Activated naive CD8-positive, alpha-beta T cell treated with anti-CD3 and anti-CD28 coated beads for 36 hours (primary cell): Measurements from ENCODE around the gene UBE2Z. TPM values are rescaled to one million over a fixed set of nuclear protein-coding genes. Genes with fewer than 3 reads are reported as not detected.

Source experiments
- DNase-seq: peaks from one replicate; pipeline ENCODE4 v3.0.0; 2021
- H3K27ac Mint-ChIP-seq: one replicate; pipeline ENCODE4 v1.8.0; 2022; ENCODE audit warnings: mild to moderate bottlenecking, moderate library complexity, mixed read lengths
- H3K27me3 Mint-ChIP-seq: one replicate; pipeline ENCODE4 v1.8.0; 2022; ENCODE audit warnings: mild to moderate bottlenecking, mixed read lengths
- H3K36me3 Mint-ChIP-seq: one replicate; pipeline ENCODE4 v1.8.0; 2021; ENCODE audit warnings: mild to moderate bottlenecking, mixed read lengths
- H3K4me1 Mint-ChIP-seq: one replicate; pipeline ENCODE4 v1.8.0; 2021; ENCODE audit warnings: mixed read lengths
- H3K4me3 Mint-ChIP-seq: one replicate; pipeline ENCODE4 v1.8.0; 2022; ENCODE audit warnings: mild to moderate bottlenecking, moderate library complexity, mixed read lengths
- H3K9me3 Mint-ChIP-seq: one replicate; pipeline ENCODE4 v1.8.0; 2022; ENCODE audit warnings: mixed read lengths
- total RNA-seq, 2 experiments: library from RNA; stranded (reverse); gene quantifications; one replicate each; pipeline ENCODE4 v1.2.3, GENCODE V29; 2021

Gene UBE2Z
- total RNA-seq, 2 experiments from 2014 or later: 80.4 to 81.2 TPM

DNA sequence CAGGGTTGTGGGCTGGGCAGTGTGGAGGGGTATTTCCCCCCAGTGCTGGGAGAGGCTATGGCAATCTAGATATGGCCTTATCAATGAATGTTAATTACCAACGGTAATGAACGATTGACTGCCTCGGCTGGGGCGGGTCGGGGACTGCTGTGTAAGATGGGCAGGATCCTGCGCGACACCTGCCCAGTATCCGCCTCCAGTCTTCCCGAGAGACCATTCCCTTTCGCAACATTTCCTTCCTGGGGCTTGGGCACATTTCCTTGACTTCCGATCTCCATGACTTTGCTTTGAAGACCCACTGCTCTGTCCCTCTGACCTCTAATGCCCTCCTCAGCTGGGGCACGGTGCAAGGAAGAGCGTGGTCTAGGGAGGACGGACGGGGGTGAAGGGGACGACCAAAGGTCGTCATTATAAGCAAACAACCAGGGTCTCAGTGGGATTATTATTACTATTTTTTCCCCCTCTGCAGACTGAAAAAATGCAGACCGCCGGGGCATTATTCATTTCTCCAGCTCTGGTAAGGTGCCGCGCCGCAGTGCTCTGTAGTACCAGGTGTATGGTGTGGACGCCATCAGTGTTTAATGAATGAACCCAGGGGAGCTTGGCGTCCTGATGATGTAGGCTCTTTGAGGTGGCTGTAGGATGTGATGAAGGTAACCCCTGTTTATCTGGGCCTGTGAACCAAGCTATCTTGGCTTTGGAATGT is 15.1 kb upstream of the UBE2Z start:
- Mint-ChIP-seq H3K4me1 (peaks cover 25% of the 10 kb centered on the region), H3K9me3 (no peaks in the 10 kb centered on the region), H3K4me3 (peak overlapping the region; percentile 98), H3K36me3 (peaks cover 33% of the 10 kb centered on the region), H3K27me3 (no peaks in the 10 kb centered on the region), H3K27ac (peak overlapping the region; percentile 94)
- no peak for DNase-seq

GRCh38 chr17:48893646-48894508 is 14.3 kb upstream of the UBE2Z start:
- peaks cover 25% of the 10 kb centered on the region for H3K4me1 Mint-ChIP-seq
- no peak for DNase-seq
- peaks cover 39% of the 10 kb centered on the region for H3K36me3 Mint-ChIP-seq
- no peaks in the 10 kb centered on the region for H3K27me3 Mint-ChIP-seq
- H3K27ac Mint-ChIP-seq: peak overlapping the region; percentile 94
- H3K9me3 Mint-ChIP-seq: no peaks in the 10 kb centered on the region
- H3K4me3 Mint-ChIP-seq: peak overlapping the region; percentile 98

DNA sequence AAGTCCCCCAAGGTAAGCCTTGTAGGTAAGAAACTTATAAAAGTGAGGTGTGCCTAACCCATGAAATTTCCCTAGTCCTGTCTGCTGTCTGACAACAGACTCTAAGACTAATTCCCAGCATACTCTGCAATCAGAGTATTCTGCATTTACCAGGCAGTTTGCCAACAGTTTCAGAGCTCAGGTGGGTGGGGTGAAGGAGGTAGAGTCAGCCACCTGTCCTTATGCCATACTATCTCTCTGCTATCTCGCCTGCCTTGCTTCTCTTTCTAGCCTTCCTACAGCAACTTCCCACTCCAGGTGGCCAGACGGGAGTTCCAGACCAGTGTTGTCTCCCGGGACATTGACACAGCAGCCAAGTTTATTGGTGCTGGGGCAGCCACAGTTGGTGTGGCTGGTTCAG is 13.3 kb upstream of the UBE2Z start:
- Mint-ChIP-seq H3K36me3 (peaks cover 39% of the 10 kb centered on the region), H3K4me3 (peak overlapping the region; percentile 18), H3K27ac (no peak overlapping the region), H3K9me3 (no peaks in the 10 kb centered on the region), H3K4me1 (peaks cover 25% of the 10 kb centered on the region), H3K27me3 (no peaks in the 10 kb centered on the region)
- DNase-seq: no peak

GRCh38 chr17:48901241-48901640 is 7.0 kb upstream of the UBE2Z start:
- Mint-ChIP-seq H3K36me3 (peaks cover 20% of the 10 kb centered on the region), H3K4me1 (peaks cover 4% of the 10 kb centered on the region), H3K4me3 (no peak overlapping the region), H3K27me3 (no peaks in the 10 kb centered on the region), H3K9me3 (no peaks in the 10 kb centered on the region), H3K27ac (no peak overlapping the region)
- no peak for DNase-seq

GRCh38 chr17:48903401-48903800 is 4.8 kb upstream of the UBE2Z start:
- Mint-ChIP-seq H3K36me3 (peaks cover 3% of the 10 kb centered on the region), H3K4me1 (peaks cover 9% of the 10 kb centered on the region), H3K27me3 (no peaks in the 10 kb centered on the region), H3K9me3 (no peaks in the 10 kb centered on the region), H3K4me3 (no peak overlapping the region), H3K27ac (no peak overlapping the region)
- DNase-seq: no peak

- Mint-ChIP-seq H3K27me3 (no peaks in the 10 kb centered on the region), H3K36me3 (peaks cover 4% of the 10 kb centered on the region), H3K27ac (no peak overlapping the region), H3K4me3 (no peak overlapping the region), H3K9me3 (no peaks in the 10 kb centered on the region), H3K4me1 (peaks cover 11% of the 10 kb centered on the region)
- DNase-seq: no peak
Observed at GRCh38 chr17:48904428-48904827, 3.8 kb upstream of the UBE2Z start.

DNA sequence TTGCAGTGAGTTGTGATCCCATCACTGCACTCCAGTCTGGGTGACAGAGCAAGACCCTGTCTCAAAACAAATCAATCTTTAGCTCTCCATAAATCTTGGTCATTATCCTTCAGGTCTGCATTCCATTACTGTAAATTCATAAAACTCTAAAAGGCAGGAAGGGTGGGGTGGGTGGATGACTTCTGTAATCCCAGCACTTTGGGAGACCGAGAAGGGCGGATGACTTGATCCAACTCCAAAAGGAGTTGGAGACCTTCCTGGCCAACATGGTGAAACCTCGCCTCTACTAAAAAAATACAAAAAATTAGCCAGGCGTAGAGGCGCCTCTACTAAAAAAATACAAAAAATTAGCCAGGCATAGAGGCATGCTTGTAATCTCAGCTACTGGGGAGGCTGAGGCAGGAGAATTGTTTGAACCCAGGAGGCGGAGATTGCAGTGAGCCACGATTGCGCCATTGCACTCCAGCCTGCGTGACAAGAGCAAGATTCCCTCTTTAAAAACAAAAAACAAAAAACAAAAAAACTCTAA is 2.2 kb upstream of the UBE2Z start:
- Mint-ChIP-seq H3K27me3 (no peaks in the 10 kb centered on the region), H3K4me3 (peak overlapping the region; percentile 14)

DNA sequence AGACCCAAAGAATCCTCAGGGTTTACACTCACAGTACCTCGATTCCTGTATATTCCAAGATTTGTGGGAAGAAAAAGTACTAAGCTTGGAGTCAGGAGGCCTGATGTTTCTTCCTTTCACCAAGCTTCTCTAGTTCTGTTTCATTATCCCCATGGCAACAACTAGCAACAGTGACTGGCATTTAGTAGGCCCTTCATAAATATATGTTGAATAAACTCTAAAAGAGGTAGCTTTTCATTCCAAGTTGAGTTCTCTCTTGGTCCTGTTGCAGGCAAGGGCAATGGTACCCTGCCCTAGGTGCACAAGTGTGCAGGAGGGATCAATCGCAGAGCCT is 527 bp upstream of the UBE2Z start:
- Mint-ChIP-seq H3K36me3 (peaks cover 27% of the 10 kb centered on the region), H3K9me3 (no peaks in the 10 kb centered on the region), H3K4me3 (peak overlapping the region; percentile 89), H3K27me3 (no peaks in the 10 kb centered on the region), H3K27ac (peak overlapping the region; percentile 94), H3K4me1 (peaks cover 42% of the 10 kb centered on the region)
- DNase-seq: no peak

More for the DNA sequence above, 2.2 kb upstream of the UBE2Z start:
- Mint-ChIP-seq H3K27ac (no peak overlapping the region), H3K36me3 (peaks cover 16% of the 10 kb centered on the region), H3K4me1 (peaks cover 27% of the 10 kb centered on the region), H3K9me3 (no peaks in the 10 kb centered on the region)
- DNase-seq: no peak

DNA sequence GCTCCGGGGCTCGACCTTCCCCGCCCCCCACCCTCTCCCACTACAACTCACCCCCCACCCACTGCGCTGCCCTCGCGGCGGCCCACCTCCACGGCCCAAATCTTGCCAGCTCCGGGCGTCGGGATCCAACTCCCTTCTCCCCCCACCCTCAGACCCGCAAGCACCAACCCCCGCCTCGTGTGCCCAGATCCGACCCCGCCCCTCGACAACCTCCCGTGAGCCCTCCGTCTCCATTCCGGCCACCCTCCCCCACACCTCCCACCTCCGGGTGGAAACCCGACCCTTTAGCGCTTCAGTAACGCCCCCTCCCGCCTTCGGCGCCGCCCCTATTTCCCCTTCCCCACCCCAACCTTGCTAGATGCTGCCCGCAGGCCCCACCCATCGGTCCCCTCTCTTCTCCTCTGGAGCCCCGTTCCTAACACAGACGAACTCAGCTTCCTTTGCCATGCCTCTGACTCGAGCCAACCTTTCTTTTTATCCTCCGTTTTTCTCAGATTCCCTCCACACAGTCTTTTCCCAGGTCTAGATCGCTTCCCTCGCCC is 717 bp downstream of the UBE2Z start:
- H3K27me3 Mint-ChIP-seq: no peaks in the 10 kb centered on the region
- peak overlapping the region; percentile 95 for H3K27ac Mint-ChIP-seq
- peak overlapping the region; percentile 94 for H3K4me3 Mint-ChIP-seq
- H3K9me3 Mint-ChIP-seq: no peaks in the 10 kb centered on the region
- H3K4me1 Mint-ChIP-seq: peaks cover 55% of the 10 kb centered on the region
- peak; percentile 91 for DNase-seq
- peaks cover 39% of the 10 kb centered on the region for H3K36me3 Mint-ChIP-seq

DNA sequence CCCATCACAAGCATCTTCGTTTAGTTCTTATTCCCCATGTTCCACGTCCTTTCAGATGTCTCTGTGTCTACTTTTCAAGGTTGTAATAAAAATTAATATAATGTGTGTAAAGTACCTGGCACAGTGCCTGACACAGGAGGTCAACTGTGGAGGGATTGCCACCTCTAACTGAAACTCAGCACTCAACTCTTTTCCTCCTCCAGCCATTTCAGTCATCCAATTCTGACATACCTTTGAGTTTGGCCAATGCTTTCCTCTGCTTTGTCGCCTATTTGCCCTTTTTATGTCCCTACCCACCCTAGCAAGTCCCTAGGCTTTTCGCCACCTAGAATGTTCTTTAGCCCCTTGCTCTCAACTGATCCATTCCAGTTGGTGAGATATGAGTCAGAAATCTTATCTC is 1.6 kb downstream of the UBE2Z start:
- H3K27ac Mint-ChIP-seq: peak overlapping the region; percentile 95
- no peaks in the 10 kb centered on the region for H3K27me3 Mint-ChIP-seq
- no peak for DNase-seq
- peaks cover 59% of the 10 kb centered on the region for H3K4me1 Mint-ChIP-seq
- H3K4me3 Mint-ChIP-seq: peak overlapping the region; percentile 94
- peaks cover 47% of the 10 kb centered on the region for H3K36me3 Mint-ChIP-seq
- H3K9me3 Mint-ChIP-seq: no peaks in the 10 kb centered on the region

GRCh38 chr17:48910370-48910769 is 2.2 kb downstream of the UBE2Z start:
- no peaks in the 10 kb centered on the region for H3K9me3 Mint-ChIP-seq
- H3K36me3 Mint-ChIP-seq: peaks cover 48% of the 10 kb centered on the region
- peak overlapping the region; percentile 95 for H3K27ac Mint-ChIP-seq
- H3K4me1 Mint-ChIP-seq: peaks cover 64% of the 10 kb centered on the region
- H3K27me3 Mint-ChIP-seq: no peaks in the 10 kb centered on the region
- DNase-seq: no peak
- peak overlapping the region; percentile 94 for H3K4me3 Mint-ChIP-seq

- H3K4me1 Mint-ChIP-seq: peaks cover 69% of the 10 kb centered on the region
- H3K9me3 Mint-ChIP-seq: no peaks in the 10 kb centered on the region
- DNase-seq: no peak
- no peaks in the 10 kb centered on the region for H3K27me3 Mint-ChIP-seq
- H3K4me3 Mint-ChIP-seq: no peak overlapping the region
- H3K27ac Mint-ChIP-seq: peak overlapping the region; percentile 95
- H3K36me3 Mint-ChIP-seq: peaks cover 60% of the 10 kb centered on the region
Observed at GRCh38 chr17:48912476-48912875, 4.3 kb downstream of the UBE2Z start.

DNA sequence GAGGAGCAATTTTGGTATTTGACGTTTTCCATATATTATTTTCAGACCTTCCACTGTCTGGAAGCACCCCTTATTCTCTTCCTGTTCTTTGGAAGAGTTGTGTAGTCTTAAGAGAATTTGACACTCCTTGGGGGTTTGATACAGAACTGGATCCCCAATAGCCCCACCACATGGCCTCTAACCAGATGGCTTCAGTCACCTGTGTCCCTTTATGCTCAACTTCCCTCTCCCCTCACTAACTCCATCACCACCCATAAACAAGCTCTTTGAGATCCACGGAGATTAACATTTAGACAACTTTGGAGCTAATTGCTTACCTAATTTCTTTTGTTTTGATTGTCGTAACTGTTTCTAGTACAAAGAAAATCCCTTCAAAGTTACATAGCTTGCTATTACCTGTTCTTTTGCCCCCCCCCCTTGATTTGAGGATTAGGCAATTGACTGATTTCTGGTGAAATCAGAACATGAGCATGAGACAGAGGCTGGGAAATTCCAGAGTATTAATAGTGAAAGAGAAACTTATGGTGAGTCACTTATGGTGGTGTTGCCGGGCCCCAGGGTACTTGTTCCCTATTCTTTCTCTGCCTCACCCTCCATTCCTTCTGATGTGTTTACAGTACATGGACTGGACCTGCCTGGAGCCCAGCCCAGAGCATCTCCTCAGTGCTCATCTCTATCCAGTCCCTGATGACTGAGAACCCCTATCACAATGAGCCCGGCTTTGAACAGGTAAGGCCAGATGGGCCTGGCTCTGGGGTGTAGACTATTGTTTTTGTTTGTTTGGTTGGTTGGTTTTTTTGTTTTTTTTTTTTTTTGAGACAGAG is 7.5 kb downstream of the UBE2Z start:
- H3K27ac Mint-ChIP-seq: peak overlapping the region; percentile 95
- H3K4me3 Mint-ChIP-seq: peak overlapping the region; percentile 77
- peaks cover 50% of the 10 kb centered on the region for H3K36me3 Mint-ChIP-seq
- H3K9me3 Mint-ChIP-seq: no peaks in the 10 kb centered on the region
- peak; percentile 61 for DNase-seq
- no peaks in the 10 kb centered on the region for H3K27me3 Mint-ChIP-seq
- peaks cover 51% of the 10 kb centered on the region for H3K4me1 Mint-ChIP-seq

DNA sequence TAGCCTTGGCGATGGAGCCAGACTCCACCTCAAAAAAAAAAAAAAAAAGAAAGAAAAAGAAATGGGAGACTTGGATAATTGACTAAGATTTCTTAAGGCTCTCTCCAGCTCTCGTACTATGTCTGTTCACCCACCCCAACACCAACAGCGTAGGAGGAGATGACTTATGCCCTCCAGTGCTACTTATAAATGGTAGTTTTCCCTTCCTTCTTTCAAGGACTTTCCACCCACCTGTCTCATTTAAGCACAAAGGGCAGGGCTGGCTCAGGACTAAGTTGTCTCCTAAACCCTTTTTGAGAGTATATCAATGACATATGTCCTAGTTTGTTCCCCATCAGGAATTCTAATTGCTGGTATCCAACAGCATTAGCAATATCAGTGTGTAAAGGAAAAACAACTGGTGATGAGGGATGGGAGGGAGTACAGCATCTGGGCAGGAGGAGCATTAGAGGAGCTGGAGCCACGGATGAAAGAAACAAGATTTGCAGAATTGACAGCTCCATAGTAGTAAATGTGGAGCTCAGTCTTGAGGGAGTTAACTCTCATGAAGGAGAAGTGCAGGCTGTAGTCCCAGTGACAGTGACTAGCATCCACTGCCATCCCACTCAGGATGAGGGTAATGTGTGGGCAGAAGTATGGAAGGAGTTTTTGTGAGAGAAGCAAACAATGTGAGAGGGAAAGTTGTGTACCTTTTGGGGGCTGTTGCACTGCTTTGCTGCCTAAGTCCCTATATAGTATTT is 17.2 kb downstream of the UBE2Z start:
- H3K36me3 Mint-ChIP-seq: peaks cover 22% of the 10 kb centered on the region
- peak overlapping the region; percentile 70 for H3K27ac Mint-ChIP-seq
- H3K4me1 Mint-ChIP-seq: no peaks in the 10 kb centered on the region
- no peaks in the 10 kb centered on the region for H3K27me3 Mint-ChIP-seq
- H3K4me3 Mint-ChIP-seq: no peak overlapping the region
- no peaks in the 10 kb centered on the region for H3K9me3 Mint-ChIP-seq
- DNase-seq: no peak
